Heart left ventricle (tissue), 16 donors: ENCODE measurements around the gene APP. TPM values are rescaled to one million over a fixed set of nuclear protein-coding genes. Genes with fewer than 3 reads are reported as not detected.

Experiments used
- ATAC-seq, 4 donors: fragments of 200-7000 bp; cut with Tn5 transposase; one replicate each; pipeline ENCODE4 v1.9.1; 2020 to 2022; ENCODE audit warnings: moderate library complexity in 4 of 4, mild to moderate bottlenecking in 3 of 4, moderate number of reproducible peaks in 1 of 4
- DNase-seq, 5 donors: peaks; one replicate each; pipeline ENCODE4 v3.0.0-alpha.2; 2020
- H3K27ac ChIP-seq, 12 donors: fragments of 200-600 bp; sonication (generic) in 4 of 12; one replicate each; pipeline versions ENCODE4 v1.5.0 to v1.8.0; 2016 to 2022; ENCODE audit warnings: mild to moderate bottlenecking in 2 of 12
- H3K27me3 ChIP-seq, 9 donors: fragments of 200-600 bp; sonication (generic) in 2 of 9; one replicate each; pipeline versions ENCODE4 v1.5.1 to v1.8.0; 2016 to 2022; ENCODE audit warnings: mild to moderate bottlenecking in 3 of 9
- H3K36me3 ChIP-seq, 9 donors: fragments of 200-600 bp; sonication (generic) in 2 of 9; one replicate each; pipeline versions ENCODE4 v1.5.0 to v1.8.0; 2018 to 2022; ENCODE audit warnings: mild to moderate bottlenecking in 2 of 9
- H3K4me1 ChIP-seq, 12 donors: fragments of 200-600 bp; sonication (generic) in 4 of 12; one replicate each; pipeline versions ENCODE4 v1.5.0 to v1.8.0; 2016 to 2022; ENCODE audit warnings: mild to moderate bottlenecking in 3 of 12
- H3K4me3 ChIP-seq, 12 donors: fragments of 200-600 bp; sonication (generic) in 4 of 12; one replicate each; pipeline versions ENCODE4 v1.5.0 to v1.8.0; 2017 to 2022; ENCODE audit warnings: mild to moderate bottlenecking in 9 of 12, moderate library complexity in 4 of 12
- H3K9me3 ChIP-seq, 12 donors: fragments of 200-600 bp; sonication (generic) in 4 of 12; one replicate each; pipeline versions ENCODE4 v1.5.0 to v1.8.0; 2016 to 2022; ENCODE audit warnings: mild to moderate bottlenecking in 1 of 12
- CTCF ChIP-seq, 12 donors: fragments of 200-600 bp; sonication (generic) in 4 of 12; IDR thresholded peaks; one replicate each; pipeline versions ENCODE4 v1.5.0 to v1.8.0; 2018 to 2022; ENCODE audit warnings: antibody characterized with exemption in 12 of 12, mild to moderate bottlenecking in 5 of 12
- POLR2A ChIP-seq, 2 donors: fragments of 450-650 bp; IDR thresholded peaks; one replicate each; pipeline ENCODE4 v1.6.1; 2017; ENCODE audit warnings: antibody characterized with exemption in 2 of 2, mild to moderate bottlenecking in 2 of 2, moderate library complexity in 2 of 2
- WGBS, 4 donors: extraction: QIAGEN DNeasy Blood & Tissue Kit in 2 of 4; methylation state at CpG; one replicate each; pipeline versions ENCODE4 v1.1.5 to v1.1.7; 2013 to 2018; 5-methylcytosine and 5-hydroxymethylcytosine counted together
- intact Hi-C, 10 donors: fragments of 100-400 bp; cut with DNase I; formaldehyde crosslinking; loops; one replicate each; pipeline versions ENCODE4 v1.11.1 to v1.14.2; 2022
- polyA plus RNA-seq, 2 donors: library from polyadenylated mRNA; stranded (reverse); fragments of 200-250 nt; gene quantifications; one replicate each; pipeline ENCODE4 v1.2.3, GENCODE V29; 2013
- total RNA-seq, 9 donors: library from RNA; depleted of rRNA in 2 of 9; stranded (reverse); fragments of >200 nt in 2 of 9; fragmentation: NEBNext Ultra II Directional in 3 of 9; extraction: Animal tissue kit (Norgen Biotek cat#: 25700) in 3 of 9; gene quantifications; one replicate each; pipeline versions ENCODE4 v1.1.0 to v1.2.4, GENCODE V29; 2016 to 2023
- donor health status: ischemic (EF 13 %, LVEDD 7.1; RV severe dilation, severe dysfunction).
- donor health status: healthy with polysubstance abuse.
- donor health status: DM: no; HTN: yes; CAD: no.
- donor health status: DM: no; HTN: no; CAD: no.
- donor health status: ischemic (EF 25% LVEDD 6.9; RV normal size, moderate dysfunction).
- donor health status: ischemic (EF 25% LVEDD 5.7; RV mildly dilated, moderate dysfunction).
- donor health status: healthy.
- donor health status: DM: yes; HTN: yes; CAD: no.
- donor health status: ischemic (EF 35%, LVEDD 5.7; RV mildly dilated, moderate dysfunction).
- donor health status: nonischemic (EF 11% LVEDD 7.7; RV severe dilation, severe dysfunction).
- donor health status: DM: yes; HTN: yes; CAD: no.
- donor health status: PGD.
- donor health status: ischemic (EF 29% LVEDD 5.4; RV normal size, mild dysfunction).
- donor health status: nonischemic (EF 23%, LVEDD 6.1; RV moderate dilation, normal function).

Gene APP
- total and polyA plus RNA-seq, 11 donors = 103 to 467 (median 373) TPM

GRCh38 chr21:25893191-25893590 is 277.4 kb downstream of the APP start:
- H3K9me3 ChIP-seq = no peaks in the 10 kb centered on the region
- H3K27me3 ChIP-seq = no peaks in the 10 kb centered on the region
- H3K36me3 ChIP-seq = peaks cover 0 to 65% (median 18%) of the 10 kb centered on the region in 9 donors
- peaks cover 0 to 15% (median 2%) of the 10 kb centered on the region in 12 donors for H3K4me1 ChIP-seq
- DNase-seq = no peak
- ATAC-seq = no peak
- H3K27ac ChIP-seq = no peak overlapping the region
- TF ChIP-seq POLR2A (IDR thresholded peaks at IDR 0.05) (no peak), CTCF (IDR thresholded peaks at IDR 0.05) (no peak)
- 94 to 100% (median 96%) methylated on average over 1 of the region's 1 CpG for WGBS, 4 donors
- H3K4me3 ChIP-seq = no peak overlapping the region
- intact Hi-C loops = loop anchor here in 3 of 10 donors (10.0 kb wide), 2 partner anchors 92 to 102 kb away; no protein-coding TSS in a partner anchor

- TF ChIP-seq CTCF (IDR thresholded peaks at IDR 0.05) (no peak), POLR2A (IDR thresholded peaks at IDR 0.05) (no peak)
- intact Hi-C loops = loop anchor here in 3 of 10 donors (10.0 kb wide), 2 partner anchors 93 to 103 kb away; no protein-coding TSS in a partner anchor
- Histone ChIP-seq H3K27me3 (no peaks in the 10 kb centered on the region), H3K4me3 (no peak overlapping the region), H3K27ac (no peak overlapping the region), H3K9me3 (no peaks in the 10 kb centered on the region), H3K4me1 (peaks cover 0 to 16% (median 2%) of the 10 kb centered on the region in 12 donors), H3K36me3 (peaks cover 0 to 68% (median 18%) of the 10 kb centered on the region in 9 donors)
- ATAC-seq (no peak), DNase-seq (no peak)
- 93 to 96% (median 95%) methylated on average over 5 of the region's 5 CpGs for WGBS, 4 donors
Measured at GRCh38 chr21:25891596-25891995, 279.0 kb downstream of the APP start.

GRCh38 chr21:25890001-25890400 is 280.6 kb downstream of the APP start:
- Histone ChIP-seq H3K27me3 (no peaks in the 10 kb centered on the region), H3K4me1 (peaks cover 0 to 17% (median 4%) of the 10 kb centered on the region in 12 donors), H3K36me3 (peaks cover 0 to 65% (median 18%) of the 10 kb centered on the region in 9 donors), H3K9me3 (no peaks in the 10 kb centered on the region), H3K27ac (no peak overlapping the region), H3K4me3 (no peak overlapping the region)
- TF ChIP-seq POLR2A (IDR thresholded peaks at IDR 0.05) (no peak), CTCF (IDR thresholded peaks at IDR 0.05) (no peak)
- ATAC-seq = peak in 3 of 4 donors; percentile 15 to 46 (median 40)
- intact Hi-C loops = loop anchor here in 3 of 10 donors (10.0 kb wide), 2 partner anchors 95 to 105 kb away; no protein-coding TSS in a partner anchor
- no peak for DNase-seq
- 56 to 85% (median 68%) methylated on average over 2 of the region's 2 CpGs for WGBS, 4 donors

- intact Hi-C loops = loop anchor here in 3 of 10 donors (5.0 to 10.0 kb wide), 2 partner anchors 284 to 686 kb away; partner anchors contain the start of genes CYYR1 (in 2 of the 3) and APP (in 1 of the 3)
- Histone ChIP-seq H3K36me3 (peaks cover 0 to 54% (median 18%) of the 10 kb centered on the region in 9 donors), H3K9me3 (no peaks in the 10 kb centered on the region), H3K4me3 (no peak overlapping the region), H3K4me1 (peaks cover 0 to 20% (median 4%) of the 10 kb centered on the region in 12 donors), H3K27ac (no peak overlapping the region), H3K27me3 (no peaks in the 10 kb centered on the region)
- DNase-seq (no peak), ATAC-seq (no peak)
- WGBS, 4 donors = 82 to 91% (median 86%) methylated on average over 9 of the region's 9 CpGs
- TF ChIP-seq CTCF (IDR thresholded peaks at IDR 0.05) (no peak), POLR2A (IDR thresholded peaks at IDR 0.05) (no peak)
Measured at GRCh38 chr21:25888711-25889110, 281.9 kb downstream of the APP start.
